SHP77 (cell line): ENCODE results near the gene PRSS56.

ENCODE experiments used
- DNase-seq, 2 experiments: peaks; one replicate each; lab custom pipeline; 2025; lab: John Stamatoyannopoulos, UW

The PRSS56 gene

DNA sequence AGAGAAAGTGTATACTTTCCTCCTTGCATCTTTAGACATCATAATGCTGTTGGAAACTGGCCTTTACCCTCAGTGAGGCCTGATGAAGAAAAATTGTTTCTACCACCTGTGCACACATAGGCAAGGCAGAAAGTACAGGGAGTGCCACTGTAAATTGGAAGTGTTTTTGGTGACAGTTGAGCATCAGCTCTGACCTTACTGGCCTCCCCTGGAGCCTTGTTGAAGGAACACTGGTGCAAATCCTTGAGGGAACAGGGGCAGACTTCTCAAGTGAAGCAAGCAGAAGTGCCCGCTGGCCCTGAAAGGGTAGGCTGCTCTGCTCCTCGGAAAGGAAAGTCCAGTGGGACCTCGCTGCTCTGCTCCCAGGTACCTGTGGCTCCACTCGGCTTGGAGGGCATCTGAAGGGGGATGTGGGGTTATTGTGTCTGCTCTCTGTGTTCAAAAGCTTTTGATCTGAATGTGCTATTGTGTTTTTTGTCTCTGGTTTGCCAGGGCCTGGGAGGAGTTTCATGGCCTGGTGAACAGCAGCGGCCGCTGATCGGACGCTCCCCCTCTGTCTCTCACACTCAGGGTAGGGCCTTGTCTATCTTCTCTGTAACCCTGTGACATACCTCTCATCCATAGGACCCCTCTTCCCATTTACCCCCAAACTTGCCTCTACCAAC lies 53.7 kb downstream of the PRSS56 start:
- no peak for DNase-seq

DNA sequence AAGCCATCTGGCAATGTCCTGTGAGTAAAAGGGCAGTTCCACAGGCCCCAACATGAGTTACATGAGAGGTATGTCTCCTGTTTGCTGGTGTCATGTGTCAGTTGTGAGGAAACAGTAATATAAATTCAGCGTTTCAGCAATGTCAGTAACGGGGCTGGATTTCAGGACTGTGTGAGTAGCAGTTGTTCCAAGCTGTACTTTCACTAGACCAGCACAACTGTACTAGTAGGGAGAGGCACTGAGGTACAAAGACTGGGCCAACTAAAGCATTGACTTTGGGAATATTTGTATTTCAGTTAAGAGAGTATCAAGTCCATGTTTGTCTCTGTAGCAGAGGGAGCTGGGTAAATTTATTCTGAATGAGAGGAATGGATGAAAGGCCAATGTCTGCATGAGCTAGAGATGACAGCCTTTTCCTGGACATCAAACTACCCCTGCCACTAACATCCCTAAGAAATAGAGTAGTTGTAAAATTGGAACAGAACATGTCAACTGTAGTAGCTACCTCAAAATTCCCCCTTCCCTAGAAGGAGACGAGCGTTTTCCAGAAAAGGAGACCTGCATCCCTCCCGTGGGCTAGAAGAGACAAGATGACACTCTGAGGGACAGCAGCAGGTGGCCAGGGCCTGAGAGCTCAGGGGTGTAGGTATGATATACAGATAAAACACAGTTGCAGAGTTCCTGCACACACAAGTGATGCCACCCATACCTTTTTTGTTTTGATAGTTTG lies 54.7 kb downstream of the PRSS56 start:
- DNase-seq, result no peak
